Spleen (tissue), 7 donors: ENCODE results near the gene COL5A1.

Experiments used
- POLR2A ChIP-seq, 3 donors: fragments of 450-650 bp; IDR thresholded peaks; one replicate each; pipeline ENCODE4 v1.5.1; 2017; ENCODE audit warnings: antibody characterized with exemption in 3 of 3, mild to moderate bottlenecking in 1 of 3
- POLR2AphosphoS5 ChIP-seq, 3 donors: sonication (generic); formaldehyde crosslinking; IDR thresholded peaks; one replicate each; pipeline ENCODE4 v1.5.1; 2017; ENCODE audit warnings: antibody characterized with exemption in 3 of 3
- TF ChIP-seq, protein P1 (sequence below), 11 experiments: fragments of 200-600 bp in 7 of 11; fragments of 450-650 bp in 4 of 11; sonication (generic) in 4 of 11; IDR thresholded peaks in 8 of 11; conservative IDR thresholded peaks in 3 of 11; 1 replicate in 7 of 11; 2 replicates in 4 of 11; pipeline versions ENCODE4 v1.4.0 to v1.8.0; 2016 to 2021; ENCODE audit warnings: antibody characterized with exemption in 11 of 11, inconsistent platforms in 4 of 11, mild to moderate bottlenecking in 1 of 11
- donor health status: DM: no; HTN: no; CAD: no; lungs with moderate emphysema.
- donor health status: DM: no; HTN: no; CAD: no.
- donor health status: DM: no; HTN: no; CAD: no.

DNA sequence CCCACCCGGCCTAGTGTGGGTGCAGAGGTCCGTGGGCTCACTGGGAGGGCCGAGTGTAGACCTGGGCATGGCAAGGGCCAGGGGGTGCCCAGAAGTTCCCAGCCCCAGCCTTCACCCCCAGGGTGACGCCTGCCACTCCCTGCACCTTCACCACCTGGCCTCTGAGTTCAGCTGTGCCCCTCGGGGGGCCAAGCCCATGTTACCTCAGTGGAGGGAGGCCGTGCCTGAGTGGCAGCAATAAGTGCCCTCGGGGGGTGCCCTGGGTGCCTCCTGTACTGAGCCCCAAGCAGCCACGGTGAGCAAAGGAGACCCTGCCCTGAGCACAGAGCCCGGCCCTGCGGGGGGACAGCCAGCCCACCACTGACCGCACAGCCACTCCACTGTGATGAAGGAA is 228.7 kb downstream of the COL5A1 start:
- TF ChIP-seq, protein P1, sequence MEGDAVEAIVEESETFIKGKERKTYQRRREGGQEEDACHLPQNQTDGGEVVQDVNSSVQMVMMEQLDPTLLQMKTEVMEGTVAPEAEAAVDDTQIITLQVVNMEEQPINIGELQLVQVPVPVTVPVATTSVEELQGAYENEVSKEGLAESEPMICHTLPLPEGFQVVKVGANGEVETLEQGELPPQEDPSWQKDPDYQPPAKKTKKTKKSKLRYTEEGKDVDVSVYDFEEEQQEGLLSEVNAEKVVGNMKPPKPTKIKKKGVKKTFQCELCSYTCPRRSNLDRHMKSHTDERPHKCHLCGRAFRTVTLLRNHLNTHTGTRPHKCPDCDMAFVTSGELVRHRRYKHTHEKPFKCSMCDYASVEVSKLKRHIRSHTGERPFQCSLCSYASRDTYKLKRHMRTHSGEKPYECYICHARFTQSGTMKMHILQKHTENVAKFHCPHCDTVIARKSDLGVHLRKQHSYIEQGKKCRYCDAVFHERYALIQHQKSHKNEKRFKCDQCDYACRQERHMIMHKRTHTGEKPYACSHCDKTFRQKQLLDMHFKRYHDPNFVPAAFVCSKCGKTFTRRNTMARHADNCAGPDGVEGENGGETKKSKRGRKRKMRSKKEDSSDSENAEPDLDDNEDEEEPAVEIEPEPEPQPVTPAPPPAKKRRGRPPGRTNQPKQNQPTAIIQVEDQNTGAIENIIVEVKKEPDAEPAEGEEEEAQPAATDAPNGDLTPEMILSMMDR (IDR thresholded peaks at IDR 0.05 in 8 of 11, conservative IDR thresholded peaks at IDR 0.05 in 3 of 11), result no peak
- TF ChIP-seq POLR2A (IDR thresholded peaks at IDR 0.05) (no peak), POLR2AphosphoS5 (IDR thresholded peaks at IDR 0.05) (no peak)
